Measurements from ENCODE around the gene GPR119. TPM values are rescaled to one million over a fixed set of nuclear protein-coding genes. Genes with fewer than 3 reads are reported as not detected.
"Not testable (repeated sequence)": the region's sequence is repeated elsewhere in the genome, so short reads cannot be mapped to it uniquely, and the experiment has no call there.

The GPR119 gene
- polyA plus RNA-seq, 6 donors from 2014 or later, result not detected

- H3K9me3 Mint-ChIP-seq, result peaks cover 0 to 8% (median 0%) of the 10 kb centered on the region in 7 donors
- no peaks in the 10 kb centered on the region for H3K36me3 Mint-ChIP-seq
- no peak for DNase-seq
- H3K4me3 Mint-ChIP-seq, result no peak overlapping the region
- no peaks in the 10 kb centered on the region for H3K4me1 Mint-ChIP-seq
- no peak overlapping the region for H3K27ac Mint-ChIP-seq
- H3K27me3 Mint-ChIP-seq, result peaks cover 20 to 43% (median 32%) of the 10 kb centered on the region in 3 donors
- no peak for ATAC-seq (ENCODE audit: low read depth in 2 of 2)
Observed at GRCh38 chrX:130393451-130394074, 8.1 kb upstream of the GPR119 start.

DNA sequence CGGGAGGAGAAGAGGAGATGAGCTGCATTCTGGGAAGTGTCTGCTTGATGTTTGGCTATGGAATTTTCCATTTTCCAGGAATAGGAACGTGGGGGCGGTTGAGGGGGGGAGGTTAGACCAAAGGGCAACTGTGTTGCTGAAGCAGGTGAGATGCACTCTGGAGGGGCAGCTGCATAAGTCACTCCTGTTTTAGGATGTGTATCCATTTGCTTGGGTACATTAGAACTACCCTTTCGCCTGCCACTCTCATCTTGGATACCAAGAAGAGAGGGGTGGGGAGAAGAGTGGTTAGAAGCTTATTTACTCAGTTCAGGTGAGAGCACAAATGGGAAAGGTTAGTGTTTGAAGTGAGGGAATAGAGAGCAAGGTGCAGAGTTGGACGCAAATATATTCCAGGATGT is 934 bp upstream of the GPR119 start:
- Mint-ChIP-seq H3K4me3 (no peak overlapping the region), H3K4me1 (no peaks in the 10 kb centered on the region)

GRCh38 chrX:130378024-130378669 is 7.3 kb downstream of the GPR119 start:
- Mint-ChIP-seq H3K36me3 (no peaks in the 10 kb centered on the region), H3K4me3 (no peak overlapping the region), H3K9me3 (no peaks in the 10 kb centered on the region), H3K4me1 (no peaks in the 10 kb centered on the region), H3K27ac (no peak overlapping the region), H3K27me3 (peaks cover 0 to 11% (median 4%) of the 10 kb centered on the region in 3 donors)
- DNase-seq (no peak), ATAC-seq (ENCODE audit: low read depth in 2 of 2) (no peak)

More for the DNA sequence above, 934 bp upstream of the GPR119 start:
- DNase-seq, result no peak
- ATAC-seq (ENCODE audit: low read depth in 2 of 2), result no peak
- Mint-ChIP-seq H3K36me3 (no peaks in the 10 kb centered on the region), H3K27me3 (peaks cover 4 to 25% (median 11%) of the 10 kb centered on the region in 3 donors), H3K9me3 (peaks cover 0 to 11% (median 2%) of the 10 kb centered on the region in 7 donors), H3K27ac (no peak overlapping the region)

DNA sequence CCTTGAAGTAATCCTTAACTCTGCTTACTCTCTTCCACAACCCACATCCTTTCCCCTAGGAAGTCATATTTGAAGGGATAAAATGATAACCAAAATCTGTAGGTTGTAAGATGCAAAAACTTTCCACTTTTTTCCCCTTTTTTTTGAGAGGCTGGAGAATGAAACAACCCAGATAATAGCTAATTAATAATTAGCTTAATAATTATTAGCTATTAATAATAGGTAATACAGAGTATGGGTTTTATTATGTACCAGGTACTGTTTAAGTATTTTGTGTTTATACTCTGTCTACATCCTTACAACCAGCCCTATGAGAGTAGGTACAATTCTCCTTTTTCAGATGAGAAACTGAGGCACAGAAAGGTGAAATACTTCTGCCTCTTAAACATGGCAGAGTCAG is 9.4 kb downstream of the GPR119 start:
- no peak for DNase-seq
- ATAC-seq (ENCODE audit: low read depth in 2 of 2), result no peak
- Mint-ChIP-seq H3K4me3 (no peak overlapping the region), H3K36me3 (no peaks in the 10 kb centered on the region), H3K9me3 (no peaks in the 10 kb centered on the region), H3K27me3 (no peaks in the 10 kb centered on the region), H3K27ac (no peak overlapping the region), H3K4me1 (no peaks in the 10 kb centered on the region)

- not testable (repeated sequence) for DNase-seq; H3K36me3 Mint-ChIP-seq; H3K27me3 Mint-ChIP-seq; ATAC-seq (ENCODE audit: low read depth in 2 of 2); H3K4me3 Mint-ChIP-seq; H3K4me1 Mint-ChIP-seq; H3K27ac Mint-ChIP-seq; H3K9me3 Mint-ChIP-seq
Observed at GRCh38 chrX:130352050-130352449, 33.4 kb downstream of the GPR119 start.

DNA sequence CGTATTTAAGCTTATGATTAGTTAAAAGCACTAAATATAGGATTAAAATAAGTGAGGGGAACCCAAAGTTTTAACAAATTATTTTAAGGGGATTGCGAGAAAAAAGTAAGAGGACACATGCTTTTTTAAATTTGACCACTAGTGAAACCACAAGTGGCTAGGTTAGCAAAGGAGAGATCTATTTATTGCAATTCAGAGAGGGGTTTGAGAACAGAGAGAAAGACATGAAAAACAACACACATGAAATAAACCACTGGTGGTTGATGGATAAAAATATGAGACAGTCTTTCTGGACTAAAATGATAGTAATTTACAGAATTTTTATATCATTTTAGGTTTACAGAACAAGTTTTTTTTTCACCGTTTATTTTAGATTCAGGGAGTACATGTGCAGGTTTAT is 33.9 kb downstream of the GPR119 start:
- H3K4me1 Mint-ChIP-seq, result no peaks in the 10 kb centered on the region
- no peak for DNase-seq
- H3K9me3 Mint-ChIP-seq, result peaks cover 0 to 4% (median 0%) of the 10 kb centered on the region in 7 donors
- H3K36me3 Mint-ChIP-seq, result no peaks in the 10 kb centered on the region
- no peak overlapping the region for H3K4me3 Mint-ChIP-seq
- H3K27me3 Mint-ChIP-seq, result no peaks in the 10 kb centered on the region
- H3K27ac Mint-ChIP-seq, result no peak overlapping the region
- no peak for ATAC-seq (ENCODE audit: low read depth in 2 of 2)

GRCh38 chrX:130347321-130347720 is 38.2 kb downstream of the GPR119 start:
- H3K27ac Mint-ChIP-seq, result no peak overlapping the region
- peaks cover 0 to 5% (median 0%) of the 10 kb centered on the region in 3 donors for H3K4me1 Mint-ChIP-seq
- H3K36me3 Mint-ChIP-seq, result no peaks in the 10 kb centered on the region
- H3K4me3 Mint-ChIP-seq, result no peak overlapping the region
- no peak for DNase-seq
- H3K9me3 Mint-ChIP-seq, result peaks cover 0 to 3% (median 0%) of the 10 kb centered on the region in 7 donors
- no peaks in the 10 kb centered on the region for H3K27me3 Mint-ChIP-seq
- no peak for ATAC-seq (ENCODE audit: low read depth in 2 of 2)

- Mint-ChIP-seq H3K36me3 (no peaks in the 10 kb centered on the region), H3K4me1 (peaks cover 12 to 27% (median 20%) of the 10 kb centered on the region in 3 donors), H3K27ac (no peak overlapping the region), H3K4me3 (no peak overlapping the region), H3K27me3 (no peaks in the 10 kb centered on the region), H3K9me3 (peaks cover 0 to 5% (median 0%) of the 10 kb centered on the region in 7 donors)
- DNase-seq (no peak), ATAC-seq (ENCODE audit: low read depth in 2 of 2) (no peak)
Observed at GRCh38 chrX:130343411-130343810, 42.1 kb downstream of the GPR119 start.

DNA sequence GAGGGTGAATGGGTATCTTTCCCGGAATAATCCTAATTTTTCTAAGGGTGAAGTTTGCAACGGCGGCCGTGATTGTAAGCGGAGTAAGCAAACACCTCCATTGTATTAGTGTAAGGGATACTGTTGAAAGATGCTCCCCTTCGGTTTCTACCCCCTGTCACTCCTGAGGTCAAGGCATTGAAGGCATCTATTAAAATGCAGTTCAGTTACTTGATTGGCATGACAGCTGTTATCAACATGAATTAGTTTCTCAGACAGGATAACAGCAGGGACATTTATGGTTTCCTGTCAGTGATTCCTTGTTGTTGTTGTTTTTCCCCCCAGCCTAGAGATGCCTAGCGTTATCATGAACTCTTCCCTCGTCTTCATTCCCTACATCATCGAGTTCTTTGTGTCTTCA is 45.2 kb downstream of the GPR119 start:
- H3K9me3 Mint-ChIP-seq, result peaks cover 0 to 5% (median 0%) of the 10 kb centered on the region in 7 donors
- no peaks in the 10 kb centered on the region for H3K27me3 Mint-ChIP-seq
- H3K4me1 Mint-ChIP-seq, result peaks cover 12 to 27% (median 20%) of the 10 kb centered on the region in 3 donors
- peak in 1 of 2 donors; percentile 3 for ATAC-seq (ENCODE audit: low read depth in 2 of 2)
- no peak for DNase-seq
- no peaks in the 10 kb centered on the region for H3K36me3 Mint-ChIP-seq
- peak overlapping the region in 5 of 6 donors; percentile 88 to 98 (median 95) for H3K27ac Mint-ChIP-seq
- peak overlapping the region; percentile 94 to 97 (median 96) for H3K4me3 Mint-ChIP-seq

DNA sequence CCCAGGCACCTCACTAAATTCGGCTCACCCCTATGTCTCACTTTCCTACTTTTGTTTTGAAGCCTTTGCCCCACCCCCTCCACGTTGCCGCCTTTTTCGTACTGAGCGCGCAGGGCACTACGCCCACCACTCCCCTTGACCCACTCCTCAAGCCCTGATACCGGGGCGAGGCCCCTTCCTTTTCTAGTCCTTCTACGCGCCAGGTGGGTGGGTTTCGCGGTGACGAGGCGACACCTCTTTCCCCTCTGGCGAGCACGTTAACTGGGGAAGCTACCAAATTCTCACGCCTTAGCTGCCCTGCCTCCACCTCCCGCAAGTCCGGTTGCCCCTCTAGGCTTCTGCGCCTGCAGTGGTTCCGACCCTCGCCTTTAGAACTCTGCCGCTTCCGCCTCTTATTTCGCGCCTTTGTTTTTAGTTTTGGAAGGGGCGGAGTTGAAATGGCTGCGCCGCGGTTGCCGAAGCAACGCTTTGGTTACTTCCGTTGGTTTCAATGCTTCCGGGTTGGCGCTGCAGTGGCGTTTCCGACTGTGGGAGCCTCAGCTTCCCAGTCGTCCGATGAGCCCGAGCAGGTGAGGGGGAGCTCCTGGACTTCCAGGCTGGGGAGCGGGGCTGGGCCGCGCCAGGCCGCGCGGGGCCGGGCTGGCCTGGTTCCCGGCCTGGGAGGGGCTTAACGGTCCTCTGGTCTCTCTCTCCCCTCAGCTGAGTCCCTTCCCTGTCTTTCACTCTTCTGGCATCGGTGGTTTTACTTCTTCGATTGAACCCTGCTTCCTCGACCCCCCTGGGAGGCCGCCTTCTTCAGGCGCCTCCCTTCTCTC is 45.9 kb downstream of the GPR119 start, which contains the start of gene SLC25A14:
Gene SLC25A14, plus strand, starts transcription at position 512 of the 815 bp plus-strand sequence. CDS start 360 bp downstream, outside the sequence.
- H3K36me3 Mint-ChIP-seq, result no peaks in the 10 kb centered on the region
- peaks cover 0 to 5% (median 0%) of the 10 kb centered on the region in 7 donors for H3K9me3 Mint-ChIP-seq
- ATAC-seq (ENCODE audit: low read depth in 2 of 2), result peak; percentile 92 to 95
- peak within 1 kb of the TSS; percentile 94 to 97 (median 96) for H3K4me3 Mint-ChIP-seq
- H3K27me3 Mint-ChIP-seq, result no peaks in the 10 kb centered on the region
- peak; percentile 65 for DNase-seq
- peak within 1 kb of the TSS; percentile 88 to 98 (median 97) for H3K27ac Mint-ChIP-seq
- peaks cover 12 to 27% (median 20%) of the 10 kb centered on the region in 3 donors for H3K4me1 Mint-ChIP-seq

- not testable (repeated sequence) for H3K27me3 Mint-ChIP-seq; H3K36me3 Mint-ChIP-seq; DNase-seq; H3K27ac Mint-ChIP-seq; H3K9me3 Mint-ChIP-seq; ATAC-seq (ENCODE audit: low read depth in 2 of 2)
- peaks cover 12 to 22% (median 20%) of the 10 kb centered on the region in 3 donors for H3K4me1 Mint-ChIP-seq
- peak overlapping the region; percentile 94 to 97 (median 96) for H3K4me3 Mint-ChIP-seq
Observed at GRCh38 chrX:130338869-130339268, 46.6 kb downstream of the GPR119 start.

- Mint-ChIP-seq H3K36me3 (no peaks in the 10 kb centered on the region), H3K27ac (no peak overlapping the region), H3K9me3 (peaks cover 0 to 5% (median 0%) of the 10 kb centered on the region in 7 donors), H3K27me3 (no peaks in the 10 kb centered on the region), H3K4me3 (no peak overlapping the region), H3K4me1 (peaks cover 12 to 22% (median 20%) of the 10 kb centered on the region in 3 donors)
- ATAC-seq (ENCODE audit: low read depth in 2 of 2) (no peak), DNase-seq (no peak)
Observed at GRCh38 chrX:130336531-130336930, 48.9 kb downstream of the GPR119 start.
